Skeletal muscle tissue (tissue), 4 donors: ENCODE data around the gene TNFRSF18. TPM values are rescaled to one million over a fixed set of nuclear protein-coding genes. Genes with fewer than 3 reads are reported as not detected.
"Not testable (repeated sequence)": the region's sequence is repeated elsewhere in the genome, so short reads cannot be mapped to it uniquely, and the experiment has no call there.

ENCODE experiments used
- H3K27ac ChIP-seq: one replicate; pipeline ENCODE4 v1.7.0; 2013; ENCODE audit warnings: mild to moderate bottlenecking, low read depth, low read length, inconsistent platforms
- H3K27me3 ChIP-seq, 3 donors: one replicate each; pipeline ENCODE4 v1.7.0; 2013; ENCODE audit warnings: low read length in 3 of 3; ENCODE audit not compliant: control insufficient read depth in 3 of 3, insufficient read depth in 3 of 3
- H3K36me3 ChIP-seq, 3 donors: one replicate each; pipeline ENCODE4 v1.7.0; 2013; ENCODE audit warnings: low read length in 3 of 3; ENCODE audit not compliant: control insufficient read depth in 3 of 3, insufficient read depth in 3 of 3
- H3K4me1 ChIP-seq, 3 donors: one replicate each; pipeline ENCODE4 v1.7.0; 2013; ENCODE audit warnings: low read length in 3 of 3, mild to moderate bottlenecking in 3 of 3; ENCODE audit not compliant: control insufficient read depth in 3 of 3, insufficient read depth in 3 of 3
- H3K4me3 ChIP-seq, 3 donors: one replicate each; pipeline ENCODE4 v1.7.0; 2013; ENCODE audit warnings: low read length in 3 of 3
- H3K9ac ChIP-seq, 3 donors: one replicate each; pipeline ENCODE4 v1.7.0; 2013; ENCODE audit warnings: low read length in 3 of 3, mild to moderate bottlenecking in 3 of 3, moderate library complexity in 2 of 3, low read depth in 1 of 3
- H3K9me3 ChIP-seq, 3 donors: one replicate each; pipeline ENCODE4 v1.7.0; 2013; ENCODE audit warnings: low read length in 3 of 3; ENCODE audit not compliant: control insufficient read depth in 3 of 3
- total RNA-seq: library from RNA; depleted of rRNA; stranded (reverse); fragments of >200 nt; gene quantifications from one replicate; pipeline ENCODE4 v1.2.3, GENCODE V29; 2014
- donor health status: Osteomylitis.

Gene TNFRSF18
- total RNA-seq, 1 donor from 2014 or later = 1.6 TPM

- Histone ChIP-seq H3K4me3 (no peak overlapping the region), H3K9me3 (no peaks in the 10 kb centered on the region), H3K36me3 (no peaks in the 10 kb centered on the region), H3K27me3 (peaks cover 30 to 56% (median 52%) of the 10 kb centered on the region in 3 donors), H3K27ac (no peak overlapping the region), H3K9ac (no peak overlapping the region), H3K4me1 (peaks cover 0 to 9% (median 0%) of the 10 kb centered on the region in 3 donors)
Measured at GRCh38 chr1:1178794-1179331, 27.5 kb downstream of the TNFRSF18 start.

- no peak overlapping the region for H3K4me3 ChIP-seq
- H3K27me3 ChIP-seq = peaks cover 39 to 62% (median 58%) of the 10 kb centered on the region in 3 donors
- H3K36me3 ChIP-seq = no peaks in the 10 kb centered on the region
- H3K4me1 ChIP-seq = peaks cover 0 to 4% (median 0%) of the 10 kb centered on the region in 3 donors
- H3K27ac ChIP-seq = no peak overlapping the region
- H3K9me3 ChIP-seq = no peaks in the 10 kb centered on the region
- H3K9ac ChIP-seq = no peak overlapping the region
Measured at GRCh38 chr1:1177452-1178206, 28.8 kb downstream of the TNFRSF18 start.

GRCh38 chr1:1176931-1177330, 29.5 kb downstream of the TNFRSF18 start:
- Histone ChIP-seq H3K4me1 (no peaks in the 10 kb centered on the region), H3K27me3 (peaks cover 43 to 67% (median 62%) of the 10 kb centered on the region in 3 donors), H3K4me3 (no peak overlapping the region), H3K9ac (no peak overlapping the region), H3K36me3 (no peaks in the 10 kb centered on the region), H3K27ac (no peak overlapping the region), H3K9me3 (no peaks in the 10 kb centered on the region)

- H3K27ac ChIP-seq, H3K4me1 ChIP-seq, H3K36me3 ChIP-seq, H3K9ac ChIP-seq, H3K4me3 ChIP-seq, H3K9me3 ChIP-seq: not testable (repeated sequence)
- peaks cover 50 to 68% (median 62%) of the 10 kb centered on the region in 3 donors for H3K27me3 ChIP-seq
Measured at GRCh38 chr1:1176063-1176761, 30.2 kb downstream of the TNFRSF18 start.

GRCh38 chr1:1175221-1176062, 30.9 kb downstream of the TNFRSF18 start:
- Histone ChIP-seq H3K9ac (no peak overlapping the region), H3K36me3 (no peaks in the 10 kb centered on the region), H3K9me3 (no peaks in the 10 kb centered on the region), H3K4me1 (no peaks in the 10 kb centered on the region), H3K27ac (no peak overlapping the region), H3K4me3 (no peak overlapping the region), H3K27me3 (peaks cover 51 to 70% (median 66%) of the 10 kb centered on the region in 3 donors)

- no peaks in the 10 kb centered on the region for H3K4me1 ChIP-seq
- no peak within 1 kb of the TSS for H3K9ac ChIP-seq
- no peaks in the 10 kb centered on the region for H3K9me3 ChIP-seq
- H3K4me3 ChIP-seq = no peak within 1 kb of the TSS
- H3K36me3 ChIP-seq = no peaks in the 10 kb centered on the region
- H3K27me3 ChIP-seq = peaks cover 53 to 77% (median 71%) of the 10 kb centered on the region in 3 donors
- no peak within 1 kb of the TSS for H3K27ac ChIP-seq
Measured at GRCh38 chr1:1173793-1174415, 32.5 kb downstream of the TNFRSF18 start, which contains the start of gene TTLL10. Gene TTLL10, plus strand, starts transcription at chr1:1173880. Its CDS starts 5,336 bp downstream, at chr1:1179216.

- H3K9me3 ChIP-seq = no peaks in the 10 kb centered on the region
- H3K36me3 ChIP-seq = no peaks in the 10 kb centered on the region
- H3K4me1 ChIP-seq = no peaks in the 10 kb centered on the region
- H3K27me3 ChIP-seq = peaks cover 53 to 75% (median 75%) of the 10 kb centered on the region in 3 donors
- H3K27ac ChIP-seq = no peak overlapping the region
- no peak overlapping the region for H3K4me3 ChIP-seq
- no peak overlapping the region for H3K9ac ChIP-seq
Measured at GRCh38 chr1:1173061-1173792, 33.2 kb downstream of the TNFRSF18 start.

GRCh38 chr1:1171546-1172340, 34.6 kb downstream of the TNFRSF18 start:
- H3K9ac ChIP-seq = no peak overlapping the region
- peaks cover 40 to 77% (median 72%) of the 10 kb centered on the region in 3 donors for H3K27me3 ChIP-seq
- no peaks in the 10 kb centered on the region for H3K4me1 ChIP-seq
- H3K4me3 ChIP-seq = no peak overlapping the region
- no peak overlapping the region for H3K27ac ChIP-seq
- no peaks in the 10 kb centered on the region for H3K36me3 ChIP-seq
- H3K9me3 ChIP-seq = no peaks in the 10 kb centered on the region
